ENCODE measurements around the gene KIF26A.

KIF26A gene

GRCh38 chr14:104136472-104137296 is 1.7 kb upstream of the KIF26A start:
- Histone ChIP-seq H3K9me3 (ENCODE audit: insufficient read depth, low read length) (no peaks in the 10 kb centered on the region), H4K20me1 (ENCODE audit: low read depth, low read length) (no peaks in the 10 kb centered on the region), H3K4me2 (ENCODE audit: low read depth, low read length, poor library complexity, severe bottlenecking) (no peak overlapping the region), H3K9ac (ENCODE audit: low read length) (no peak overlapping the region), H3K27ac (ENCODE audit: low read depth, low read length) (no peak overlapping the region), H3K27me3 (ENCODE audit: low read length) (no peaks in the 10 kb centered on the region), H3K9me2 (replicated peaks; ENCODE audit: insufficient read depth, low read length) (no peaks in the 10 kb centered on the region), H3K4me3 (ENCODE audit: insufficient read depth, low read length, poor library complexity, severe bottlenecking) (no peak overlapping the region), H3F3A (ENCODE audit: insufficient read depth) (no peaks in the 10 kb centered on the region), H2AFZ (ENCODE audit: low read depth, low read length, severe bottlenecking) (no peak overlapping the region), H3K79me2 (ENCODE audit: insufficient read depth, low read length) (no peaks in the 10 kb centered on the region), H3K36me3 (ENCODE audit: low read length) (no peaks in the 10 kb centered on the region)
- no peak for TF ChIP-seq CTCF (IDR thresholded peaks at IDR 0.05; ENCODE audit: insufficient read depth, low read length, poor library complexity, severe bottlenecking)
- TF ChIP-seq EZH2phosphoT487 (conservative IDR thresholded peaks at IDR 0.05; ENCODE audit: low read length) = no peak

GRCh38 chr14:104137297-104138097 is 890 bp upstream of the KIF26A start:
- H2AFZ ChIP-seq (ENCODE audit: low read depth, low read length, severe bottlenecking) = no peak overlapping the region
- H3K9me3 ChIP-seq (ENCODE audit: insufficient read depth, low read length) = no peaks in the 10 kb centered on the region
- no peak overlapping the region for H3K4me3 ChIP-seq (ENCODE audit: insufficient read depth, low read length, poor library complexity, severe bottlenecking)
- H3F3A ChIP-seq (ENCODE audit: insufficient read depth) = no peaks in the 10 kb centered on the region
- no peak for TF ChIP-seq CTCF (IDR thresholded peaks at IDR 0.05; ENCODE audit: insufficient read depth, low read length, poor library complexity, severe bottlenecking)
- no peak for TF ChIP-seq EZH2phosphoT487 (conservative IDR thresholded peaks at IDR 0.05; ENCODE audit: low read length)
- no peak overlapping the region for H3K9ac ChIP-seq (ENCODE audit: low read length)
- no peaks in the 10 kb centered on the region for H3K36me3 ChIP-seq (ENCODE audit: low read length)
- H3K27ac ChIP-seq (ENCODE audit: low read depth, low read length) = no peak overlapping the region
- no peaks in the 10 kb centered on the region for H3K9me2 ChIP-seq (replicated peaks; ENCODE audit: insufficient read depth, low read length)
- H3K4me2 ChIP-seq (ENCODE audit: low read depth, low read length, poor library complexity, severe bottlenecking) = no peak overlapping the region
- no peaks in the 10 kb centered on the region for H3K79me2 ChIP-seq (ENCODE audit: insufficient read depth, low read length)
- H3K27me3 ChIP-seq (ENCODE audit: low read length) = no peaks in the 10 kb centered on the region
- H4K20me1 ChIP-seq (ENCODE audit: low read depth, low read length) = no peaks in the 10 kb centered on the region

- no peak overlapping the region for H3K27ac ChIP-seq (ENCODE audit: low read depth, low read length)
- H3F3A ChIP-seq (ENCODE audit: insufficient read depth) = no peaks in the 10 kb centered on the region
- H3K36me3 ChIP-seq (ENCODE audit: low read length) = no peaks in the 10 kb centered on the region
- H3K9me2 ChIP-seq (replicated peaks; ENCODE audit: insufficient read depth, low read length) = no peaks in the 10 kb centered on the region
- no peak overlapping the region for H3K9ac ChIP-seq (ENCODE audit: low read length)
- no peak overlapping the region for H2AFZ ChIP-seq (ENCODE audit: low read depth, low read length, severe bottlenecking)
- H3K27me3 ChIP-seq (ENCODE audit: low read length) = no peaks in the 10 kb centered on the region
- no peaks in the 10 kb centered on the region for H3K9me3 ChIP-seq (ENCODE audit: insufficient read depth, low read length)
- H3K4me2 ChIP-seq (ENCODE audit: low read depth, low read length, poor library complexity, severe bottlenecking) = no peak overlapping the region
- no peaks in the 10 kb centered on the region for H3K79me2 ChIP-seq (ENCODE audit: insufficient read depth, low read length)
- no peak for TF ChIP-seq CTCF (IDR thresholded peaks at IDR 0.05; ENCODE audit: insufficient read depth, low read length, poor library complexity, severe bottlenecking)
- no peak for TF ChIP-seq EZH2phosphoT487 (conservative IDR thresholded peaks at IDR 0.05; ENCODE audit: low read length)
- no peaks in the 10 kb centered on the region for H4K20me1 ChIP-seq (ENCODE audit: low read depth, low read length)
- H3K4me3 ChIP-seq (ENCODE audit: insufficient read depth, low read length, poor library complexity, severe bottlenecking) = no peak overlapping the region
Observed at GRCh38 chr14:104138718-104139459, 502 bp downstream of the KIF26A start.
